WTC11 (cell line): ENCODE data around the gene ANKRD18B. TPM values are rescaled to one million over a fixed set of nuclear protein-coding genes. Genes with fewer than 3 reads are reported as not detected.

Source experiments
- ATAC-seq: fragments of 200-7000 bp; cut with Tn5 transposase; 2 replicates; pipeline ENCODE4 v1.10.0; 2021; ENCODE audit warnings: mild to moderate bottlenecking, moderate library complexity
- CTCF ChIA-PET: fragments of 300-600 bp; sonication (Branson Sonifier 250); formaldehyde crosslinking; loops from one replicate; lab custom pipeline; 2021; ENCODE audit warnings: antibody characterized with exemption; lab: Charles Lee
- POLR2A ChIA-PET: fragments of 350-600 bp; sonication (Branson Sonifier 250); formaldehyde crosslinking; loops from one replicate; lab custom pipeline; 2021; ENCODE audit warnings: antibody characterized with exemption; lab: Charles Lee
- DNase-seq: peaks from one replicate; pipeline ENCODE4 v3.0.0; 2021; ENCODE audit warnings: low spot score
- H3K27ac Mint-ChIP-seq: 2 replicates; pipeline ENCODE4 v1.8.0; 2021; ENCODE audit warnings: mixed read lengths
- H3K27me3 Mint-ChIP-seq: 2 replicates; pipeline ENCODE4 v1.8.0; 2021; ENCODE audit warnings: low read depth, mild to moderate bottlenecking, moderate library complexity, mixed read lengths
- H3K36me3 Mint-ChIP-seq: 2 replicates; pipeline ENCODE4 v1.8.0; 2021; ENCODE audit warnings: mixed read lengths
- H3K4me1 Mint-ChIP-seq: 2 replicates; pipeline ENCODE4 v1.8.0; 2022; ENCODE audit warnings: mixed read lengths
- H3K4me3 Mint-ChIP-seq: 2 replicates; pipeline ENCODE4 v1.8.0; 2021; ENCODE audit warnings: mild to moderate bottlenecking, moderate library complexity, mixed read lengths
- H3K9me3 Mint-ChIP-seq: 2 replicates; pipeline ENCODE4 v1.8.0; 2021; ENCODE audit warnings: mixed read lengths
- CBFB ChIP-seq: sonication (generic); formaldehyde crosslinking; IDR thresholded peaks from 2 replicates; pipeline ENCODE4 v1.8.1; 2022; ENCODE audit warnings: mild to moderate bottlenecking, low read depth, missing genetic modification reagents
- GTF2I ChIP-seq: fragments of 250-450 bp; sonication (Bioruptor Pico); conservative IDR thresholded peaks from 2 replicates; pipeline ENCODE4 v1.4.0; 2021; ENCODE audit warnings: mild to moderate bottlenecking
- HMGA2 ChIP-seq: fragments of 250-450 bp; sonication (Bioruptor Pico); IDR thresholded peaks from 2 replicates; pipeline ENCODE4 v1.4.0; 2021; ENCODE audit warnings: mild to moderate bottlenecking, moderate library complexity
- JAZF1 ChIP-seq: fragments of 250-450 bp; sonication (Bioruptor Pico); IDR thresholded peaks from 2 replicates; pipeline ENCODE4 v1.9.0; 2021; ENCODE audit warnings: moderate library complexity, mild to moderate bottlenecking, inconsistent platforms
- MXD4 ChIP-seq: fragments of 250-450 bp; sonication (Bioruptor Pico); IDR thresholded peaks from 2 replicates; pipeline ENCODE4 v1.8.0; 2021; ENCODE audit warnings: mild to moderate bottlenecking, moderate library complexity, borderline replicate concordance
- NR3C1 ChIP-seq: sonication (generic); formaldehyde crosslinking; conservative IDR thresholded peaks from 2 replicates; pipeline ENCODE4 v1.8.1; 2023; ENCODE audit warnings: low read depth, mild to moderate bottlenecking, missing genetic modification reagents
- SP1 ChIP-seq: sonication (generic); formaldehyde crosslinking; conservative IDR thresholded peaks from 2 replicates; pipeline ENCODE4 v1.8.1; 2022; ENCODE audit warnings: missing genetic modification reagents
- TEAD1 ChIP-seq: sonication (generic); formaldehyde crosslinking; IDR thresholded peaks from 2 replicates; pipeline ENCODE4 v1.8.0; 2022; ENCODE audit warnings: mild to moderate bottlenecking, missing genetic modification reagents
- TP53 ChIP-seq: sonication (generic); formaldehyde crosslinking; IDR thresholded peaks from 2 replicates; pipeline ENCODE4 v1.8.1; 2023; ENCODE audit warnings: mild to moderate bottlenecking, missing genetic modification reagents
- ZNF121 ChIP-seq: sonication (generic); formaldehyde crosslinking; IDR thresholded peaks from 2 replicates; pipeline ENCODE4 v1.8.0; 2023; ENCODE audit warnings: missing genetic modification reagents
- ZNF232 ChIP-seq: sonication (generic); formaldehyde crosslinking; IDR thresholded peaks from 2 replicates; pipeline ENCODE4 v1.8.0; 2022; ENCODE audit warnings: mild to moderate bottlenecking, missing genetic modification reagents
- total RNA-seq: library from RNA; stranded (reverse); gene quantifications from 3 replicates; pipeline ENCODE4 v1.2.3, GENCODE V29; 2021
- TF ChIP-seq, protein P1 (sequence below): fragments of 250-450 bp; sonication (Bioruptor Pico); IDR thresholded peaks from 2 replicates; pipeline ENCODE4 v1.9.0; 2021; ENCODE audit warnings: mild to moderate bottlenecking, borderline replicate concordance
- TF ChIP-seq, protein P2 (sequence below): sonication (generic); formaldehyde crosslinking; IDR thresholded peaks from 2 replicates; pipeline ENCODE4 v1.8.1; 2023; ENCODE audit warnings: mild to moderate bottlenecking, missing genetic modification reagents, moderate library complexity
- TF ChIP-seq, protein P3 (sequence below): fragments of 250-450 bp; sonication (Bioruptor Pico); IDR thresholded peaks from 2 replicates; pipeline ENCODE4 v1.9.0; 2021; ENCODE audit warnings: mild to moderate bottlenecking
- TF ChIP-seq, protein P4 (sequence below): sonication (generic); formaldehyde crosslinking; conservative IDR thresholded peaks from 2 replicates; pipeline ENCODE4 v1.8.1; 2022; ENCODE audit warnings: mild to moderate bottlenecking, missing genetic modification reagents
- TF ChIP-seq, protein P5 (sequence below): sonication (generic); formaldehyde crosslinking; IDR thresholded peaks from 2 replicates; pipeline ENCODE4 v1.8.1; 2023; ENCODE audit warnings: mild to moderate bottlenecking, missing genetic modification reagents, borderline replicate concordance
- TF ChIP-seq, protein P6 (sequence below): fragments of 250-450 bp; sonication (Bioruptor Pico); IDR thresholded peaks from 2 replicates; pipeline ENCODE4 v1.9.0; 2021; ENCODE audit warnings: moderate library complexity, mild to moderate bottlenecking, inconsistent platforms, borderline replicate concordance
- TF ChIP-seq, protein P7 (sequence below): sonication (generic); formaldehyde crosslinking; IDR thresholded peaks from 2 replicates; pipeline ENCODE4 v1.8.1; 2023; ENCODE audit warnings: mild to moderate bottlenecking, missing genetic modification reagents
- TF ChIP-seq, protein P8 (sequence below): sonication (generic); formaldehyde crosslinking; IDR thresholded peaks from 2 replicates; pipeline ENCODE4 v1.8.0; 2022; ENCODE audit warnings: mild to moderate bottlenecking, missing genetic modification reagents

ANKRD18B gene
- total RNA-seq, 1 experiment from 2014 or later, result 11.0 TPM

DNA sequence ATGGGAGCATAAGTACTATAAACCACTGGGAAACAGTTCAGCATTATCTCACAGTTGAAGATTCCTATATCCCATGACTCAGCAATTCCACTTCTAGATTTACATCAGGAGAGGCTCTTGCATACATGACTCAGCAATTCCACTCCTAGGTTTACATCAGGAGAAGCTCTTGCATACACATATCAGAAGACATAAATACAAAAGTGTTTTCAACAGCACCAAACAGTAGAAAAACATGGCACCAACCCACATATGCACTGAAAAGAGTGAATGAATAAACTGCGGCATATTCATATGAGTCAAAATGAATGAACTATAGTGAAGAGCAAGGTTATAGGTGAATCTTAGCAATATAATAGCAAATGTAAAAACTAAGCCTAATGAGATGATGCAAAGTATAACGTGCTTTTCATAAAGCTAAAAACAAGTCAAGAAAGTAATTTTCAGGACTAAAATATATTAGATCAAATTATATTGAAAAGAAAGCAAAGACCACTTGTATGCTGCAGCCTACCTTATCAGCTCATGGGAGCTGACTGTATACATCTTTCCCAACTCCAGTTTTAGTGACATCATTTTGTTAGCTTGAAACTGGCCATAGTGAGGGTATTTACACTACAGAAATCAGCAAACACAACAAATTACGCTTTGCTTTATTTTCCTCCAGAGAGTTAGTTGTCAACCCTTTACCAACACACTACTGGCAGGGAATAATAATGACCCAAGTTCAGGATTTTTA, 95.8 kb downstream of the ANKRD18B start:
- ChIA-PET POLR2A (no interaction called here), CTCF (interaction anchor here (0.7 kb wide), 1 partner anchor 216 kb away, joined by 3 read pairs; no protein-coding TSS in a partner anchor)
- TF ChIP-seq NR3C1 (CRISPR knock-in tag), result no peak
- TF ChIP-seq, protein P1, sequence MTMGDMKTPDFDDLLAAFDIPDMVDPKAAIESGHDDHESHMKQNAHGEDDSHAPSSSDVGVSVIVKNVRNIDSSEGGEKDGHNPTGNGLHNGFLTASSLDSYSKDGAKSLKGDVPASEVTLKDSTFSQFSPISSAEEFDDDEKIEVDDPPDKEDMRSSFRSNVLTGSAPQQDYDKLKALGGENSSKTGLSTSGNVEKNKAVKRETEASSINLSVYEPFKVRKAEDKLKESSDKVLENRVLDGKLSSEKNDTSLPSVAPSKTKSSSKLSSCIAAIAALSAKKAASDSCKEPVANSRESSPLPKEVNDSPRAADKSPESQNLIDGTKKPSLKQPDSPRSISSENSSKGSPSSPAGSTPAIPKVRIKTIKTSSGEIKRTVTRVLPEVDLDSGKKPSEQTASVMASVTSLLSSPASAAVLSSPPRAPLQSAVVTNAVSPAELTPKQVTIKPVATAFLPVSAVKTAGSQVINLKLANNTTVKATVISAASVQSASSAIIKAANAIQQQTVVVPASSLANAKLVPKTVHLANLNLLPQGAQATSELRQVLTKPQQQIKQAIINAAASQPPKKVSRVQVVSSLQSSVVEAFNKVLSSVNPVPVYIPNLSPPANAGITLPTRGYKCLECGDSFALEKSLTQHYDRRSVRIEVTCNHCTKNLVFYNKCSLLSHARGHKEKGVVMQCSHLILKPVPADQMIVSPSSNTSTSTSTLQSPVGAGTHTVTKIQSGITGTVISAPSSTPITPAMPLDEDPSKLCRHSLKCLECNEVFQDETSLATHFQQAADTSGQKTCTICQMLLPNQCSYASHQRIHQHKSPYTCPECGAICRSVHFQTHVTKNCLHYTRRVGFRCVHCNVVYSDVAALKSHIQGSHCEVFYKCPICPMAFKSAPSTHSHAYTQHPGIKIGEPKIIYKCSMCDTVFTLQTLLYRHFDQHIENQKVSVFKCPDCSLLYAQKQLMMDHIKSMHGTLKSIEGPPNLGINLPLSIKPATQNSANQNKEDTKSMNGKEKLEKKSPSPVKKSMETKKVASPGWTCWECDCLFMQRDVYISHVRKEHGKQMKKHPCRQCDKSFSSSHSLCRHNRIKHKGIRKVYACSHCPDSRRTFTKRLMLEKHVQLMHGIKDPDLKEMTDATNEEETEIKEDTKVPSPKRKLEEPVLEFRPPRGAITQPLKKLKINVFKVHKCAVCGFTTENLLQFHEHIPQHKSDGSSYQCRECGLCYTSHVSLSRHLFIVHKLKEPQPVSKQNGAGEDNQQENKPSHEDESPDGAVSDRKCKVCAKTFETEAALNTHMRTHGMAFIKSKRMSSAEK (CRISPR knock-in tag), result no peak
- TF ChIP-seq, protein P2, sequence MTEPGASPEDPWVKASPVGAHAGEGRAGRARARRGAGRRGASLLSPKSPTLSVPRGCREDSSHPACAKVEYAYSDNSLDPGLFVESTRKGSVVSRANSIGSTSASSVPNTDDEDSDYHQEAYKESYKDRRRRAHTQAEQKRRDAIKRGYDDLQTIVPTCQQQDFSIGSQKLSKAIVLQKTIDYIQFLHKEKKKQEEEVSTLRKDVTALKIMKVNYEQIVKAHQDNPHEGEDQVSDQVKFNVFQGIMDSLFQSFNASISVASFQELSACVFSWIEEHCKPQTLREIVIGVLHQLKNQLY (CRISPR knock-in tag), result no peak
- TF ChIP-seq, protein P3, sequence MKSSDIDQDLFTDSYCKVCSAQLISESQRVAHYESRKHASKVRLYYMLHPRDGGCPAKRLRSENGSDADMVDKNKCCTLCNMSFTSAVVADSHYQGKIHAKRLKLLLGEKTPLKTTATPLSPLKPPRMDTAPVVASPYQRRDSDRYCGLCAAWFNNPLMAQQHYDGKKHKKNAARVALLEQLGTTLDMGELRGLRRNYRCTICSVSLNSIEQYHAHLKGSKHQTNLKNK (CRISPR knock-in tag), result no peak
- TF ChIP-seq HMGA2 (CRISPR knock-in tag), result no peak
- TF ChIP-seq, protein P4, sequence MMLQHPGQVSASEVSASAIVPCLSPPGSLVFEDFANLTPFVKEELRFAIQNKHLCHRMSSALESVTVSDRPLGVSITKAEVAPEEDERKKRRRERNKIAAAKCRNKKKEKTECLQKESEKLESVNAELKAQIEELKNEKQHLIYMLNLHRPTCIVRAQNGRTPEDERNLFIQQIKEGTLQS, result no peak
- no peak for TF ChIP-seq ZNF232 (CRISPR knock-in tag)
- TF ChIP-seq JAZF1 (CRISPR knock-in tag), result no peak
- no peak for TF ChIP-seq TP53
- H3K27me3 Mint-ChIP-seq, result peaks cover 16% of the 10 kb centered on the region
- H3K9me3 Mint-ChIP-seq, result peaks cover 10% of the 10 kb centered on the region; the same call in 1 of the 2 replicates
- DNase-seq (no peak), ATAC-seq (no peak)
- H3K4me1 Mint-ChIP-seq, result peaks cover 11% of the 10 kb centered on the region
- no peaks in the 10 kb centered on the region for H3K36me3 Mint-ChIP-seq
- H3K4me3 Mint-ChIP-seq, result no peak overlapping the region
- H3K27ac Mint-ChIP-seq, result no peak overlapping the region

DNA sequence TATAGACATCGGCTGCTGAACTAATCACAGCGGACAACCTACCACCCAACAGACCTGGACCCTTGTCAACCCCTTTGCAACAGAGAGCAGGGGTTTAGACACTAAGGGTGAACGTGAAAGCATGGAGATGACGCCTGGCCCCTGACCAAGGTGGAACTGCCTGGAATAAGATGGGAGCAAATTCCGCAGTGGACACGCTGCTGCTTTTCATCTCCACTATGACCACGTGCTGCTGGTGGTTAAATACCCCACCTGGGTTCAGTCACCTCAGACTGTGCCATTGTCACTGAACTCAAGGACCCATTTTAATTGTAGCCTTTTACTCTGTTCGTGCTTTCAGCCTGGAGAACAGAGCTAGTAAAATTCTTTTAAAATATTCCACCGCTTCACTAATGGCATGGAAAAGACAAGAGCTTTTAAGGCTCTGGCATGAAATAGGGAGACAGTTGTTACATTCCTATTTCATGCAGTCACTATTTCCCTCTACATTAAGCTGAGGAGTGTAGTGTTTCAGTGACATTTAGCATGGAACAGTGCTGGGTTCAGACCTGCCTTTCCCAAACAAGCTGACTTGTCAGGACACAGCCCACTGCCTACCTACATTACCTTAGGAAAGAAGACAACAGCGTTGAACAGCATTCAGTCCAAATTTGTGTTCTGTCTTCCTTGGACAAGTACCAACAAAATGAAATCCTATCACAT, 96.8 kb downstream of the ANKRD18B start:
- ChIA-PET POLR2A (no interaction called here), CTCF (interaction anchor here (1.0 to 1.6 kb wide), 3 partner anchors 17 to 117 kb away, joined by 4 to 6 read pairs (median 5); no protein-coding TSS in a partner anchor)
- Mint-ChIP-seq H3K27ac (no peak overlapping the region), H3K4me1 (peaks cover 11% of the 10 kb centered on the region), H3K27me3 (peaks cover 19% of the 10 kb centered on the region), H3K4me3 (no peak overlapping the region), H3K36me3 (no peaks in the 10 kb centered on the region), H3K9me3 (peaks cover 10% of the 10 kb centered on the region; the same call in 1 of the 2 replicates)
- ATAC-seq (no peak), DNase-seq (no peak)
- TF ChIP-seq GTF2I (CRISPR knock-in tag) (no peak), CBFB (no peak), SP1 (no peak), MXD4 (CRISPR knock-in tag) (no peak), TEAD1 (no peak), ZNF121 (CRISPR knock-in tag) (no peak)
- TF ChIP-seq, protein P5, sequence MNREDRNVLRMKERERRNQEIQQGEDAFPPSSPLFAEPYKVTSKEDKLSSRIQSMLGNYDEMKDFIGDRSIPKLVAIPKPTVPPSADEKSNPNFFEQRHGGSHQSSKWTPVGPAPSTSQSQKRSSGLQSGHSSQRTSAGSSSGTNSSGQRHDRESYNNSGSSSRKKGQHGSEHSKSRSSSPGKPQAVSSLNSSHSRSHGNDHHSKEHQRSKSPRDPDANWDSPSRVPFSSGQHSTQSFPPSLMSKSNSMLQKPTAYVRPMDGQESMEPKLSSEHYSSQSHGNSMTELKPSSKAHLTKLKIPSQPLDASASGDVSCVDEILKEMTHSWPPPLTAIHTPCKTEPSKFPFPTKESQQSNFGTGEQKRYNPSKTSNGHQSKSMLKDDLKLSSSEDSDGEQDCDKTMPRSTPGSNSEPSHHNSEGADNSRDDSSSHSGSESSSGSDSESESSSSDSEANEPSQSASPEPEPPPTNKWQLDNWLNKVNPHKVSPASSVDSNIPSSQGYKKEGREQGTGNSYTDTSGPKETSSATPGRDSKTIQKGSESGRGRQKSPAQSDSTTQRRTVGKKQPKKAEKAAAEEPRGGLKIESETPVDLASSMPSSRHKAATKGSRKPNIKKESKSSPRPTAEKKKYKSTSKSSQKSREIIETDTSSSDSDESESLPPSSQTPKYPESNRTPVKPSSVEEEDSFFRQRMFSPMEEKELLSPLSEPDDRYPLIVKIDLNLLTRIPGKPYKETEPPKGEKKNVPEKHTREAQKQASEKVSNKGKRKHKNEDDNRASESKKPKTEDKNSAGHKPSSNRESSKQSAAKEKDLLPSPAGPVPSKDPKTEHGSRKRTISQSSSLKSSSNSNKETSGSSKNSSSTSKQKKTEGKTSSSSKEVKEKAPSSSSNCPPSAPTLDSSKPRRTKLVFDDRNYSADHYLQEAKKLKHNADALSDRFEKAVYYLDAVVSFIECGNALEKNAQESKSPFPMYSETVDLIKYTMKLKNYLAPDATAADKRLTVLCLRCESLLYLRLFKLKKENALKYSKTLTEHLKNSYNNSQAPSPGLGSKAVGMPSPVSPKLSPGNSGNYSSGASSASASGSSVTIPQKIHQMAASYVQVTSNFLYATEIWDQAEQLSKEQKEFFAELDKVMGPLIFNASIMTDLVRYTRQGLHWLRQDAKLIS, result no peak
- TF ChIP-seq, protein P6, sequence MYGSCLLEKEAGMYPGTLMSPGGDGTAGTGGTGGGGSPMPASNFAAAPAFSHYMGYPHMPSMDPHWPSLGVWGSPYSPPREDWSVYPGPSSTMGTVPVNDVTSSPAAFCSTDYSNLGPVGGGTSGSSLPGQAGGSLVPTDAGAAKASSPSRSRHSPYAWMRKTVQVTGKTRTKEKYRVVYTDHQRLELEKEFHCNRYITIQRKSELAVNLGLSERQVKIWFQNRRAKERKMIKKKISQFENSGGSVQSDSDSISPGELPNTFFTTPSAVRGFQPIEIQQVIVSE (CRISPR knock-in tag), result no peak
- TF ChIP-seq, protein P7, sequence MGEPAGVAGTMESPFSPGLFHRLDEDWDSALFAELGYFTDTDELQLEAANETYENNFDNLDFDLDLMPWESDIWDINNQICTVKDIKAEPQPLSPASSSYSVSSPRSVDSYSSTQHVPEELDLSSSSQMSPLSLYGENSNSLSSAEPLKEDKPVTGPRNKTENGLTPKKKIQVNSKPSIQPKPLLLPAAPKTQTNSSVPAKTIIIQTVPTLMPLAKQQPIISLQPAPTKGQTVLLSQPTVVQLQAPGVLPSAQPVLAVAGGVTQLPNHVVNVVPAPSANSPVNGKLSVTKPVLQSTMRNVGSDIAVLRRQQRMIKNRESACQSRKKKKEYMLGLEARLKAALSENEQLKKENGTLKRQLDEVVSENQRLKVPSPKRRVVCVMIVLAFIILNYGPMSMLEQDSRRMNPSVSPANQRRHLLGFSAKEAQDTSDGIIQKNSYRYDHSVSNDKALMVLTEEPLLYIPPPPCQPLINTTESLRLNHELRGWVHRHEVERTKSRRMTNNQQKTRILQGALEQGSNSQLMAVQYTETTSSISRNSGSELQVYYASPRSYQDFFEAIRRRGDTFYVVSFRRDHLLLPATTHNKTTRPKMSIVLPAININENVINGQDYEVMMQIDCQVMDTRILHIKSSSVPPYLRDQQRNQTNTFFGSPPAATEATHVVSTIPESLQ (CRISPR knock-in tag), result no peak
- TF ChIP-seq, protein P8, sequence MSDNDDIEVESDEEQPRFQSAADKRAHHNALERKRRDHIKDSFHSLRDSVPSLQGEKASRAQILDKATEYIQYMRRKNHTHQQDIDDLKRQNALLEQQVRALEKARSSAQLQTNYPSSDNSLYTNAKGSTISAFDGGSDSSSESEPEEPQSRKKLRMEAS, result no peak
